Measurements from ENCODE around the gene ESRRA. TPM values are rescaled to one million over a fixed set of nuclear protein-coding genes. Genes with fewer than 3 reads are reported as not detected.

Gene ESRRA
- total and polyA plus RNA-seq, 2 of the 4 experiments (the other 2 are of a cell fraction), result 10.2 to 15.0 TPM

DNA sequence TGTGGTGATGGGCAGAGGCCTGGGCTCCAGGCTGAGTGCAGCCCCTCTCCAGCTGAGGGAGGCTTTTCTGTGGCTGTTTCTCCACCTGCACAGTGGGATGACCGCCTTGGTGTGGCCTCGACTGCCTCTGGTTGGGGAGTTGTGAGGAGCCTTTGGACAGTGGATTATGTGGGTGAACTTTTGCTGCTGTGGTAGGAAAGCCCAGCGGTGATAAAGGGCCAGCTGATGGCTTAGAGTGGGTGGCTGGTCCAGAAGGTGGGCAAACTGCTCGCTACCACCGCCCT lies 1.4 kb upstream of the ESRRA start:
- TF ChIP-seq MAFK (IDR thresholded peaks at IDR 0.05; ENCODE audit: low read depth, low read length), result no peak
- TF ChIP-seq MXI1 (IDR thresholded peaks at IDR 0.05; ENCODE audit: borderline replicate concordance, low read depth, low read length), result no peak
- no peak for TF ChIP-seq POLR2A (IDR thresholded peaks at IDR 0.05; ENCODE audit: low read depth, low read length)
- TF ChIP-seq SMC3 (IDR thresholded peaks at IDR 0.05; ENCODE audit: low read depth, low read length), result no peak
- no peak for TF ChIP-seq RCOR1 (IDR thresholded peaks at IDR 0.05; ENCODE audit: insufficient replicate concordance, low read length)
- no peak for TF ChIP-seq CHD1 (IDR thresholded peaks at IDR 0.05; ENCODE audit: low read depth, low read length)
- no peak for TF ChIP-seq RAD21 (IDR thresholded peaks at IDR 0.05; ENCODE audit: low read length)
- TF ChIP-seq RFX5 (IDR thresholded peaks at IDR 0.05; ENCODE audit: low read depth, low read length), result no peak
- no peak for TF ChIP-seq CTCF (conservative IDR thresholded peaks at IDR 0.05; ENCODE audit: low read depth, low read length)
- TF ChIP-seq ELK1 (IDR thresholded peaks at IDR 0.05; ENCODE audit: borderline replicate concordance, low read depth, low read length), result no peak
- TF ChIP-seq BHLHE40 (IDR thresholded peaks at IDR 0.05; ENCODE audit: low read depth, low read length), result no peak
- TF ChIP-seq FOS (IDR thresholded peaks at IDR 0.05; ENCODE audit: low read depth, low read length), result no peak
- TF ChIP-seq CEBPB (IDR thresholded peaks at IDR 0.05; ENCODE audit: low read depth, low read length), result no peak
- no peak for TF ChIP-seq MAZ (IDR thresholded peaks at IDR 0.05; ENCODE audit: borderline replicate concordance, low read depth, low read length)
- TF ChIP-seq USF2 (IDR thresholded peaks at IDR 0.05; ENCODE audit: low read depth, low read length), result no peak
- TF ChIP-seq NFE2L2 (IDR thresholded peaks at IDR 0.05; ENCODE audit: low read depth, low read length), result no peak
- Histone ChIP-seq H3K9me1 (ENCODE audit: insufficient read depth, low read length) (no peaks in the 10 kb centered on the region), H2AK9ac (replicated peaks; ENCODE audit: low read depth, low read length, poor library complexity) (peak overlapping the region; percentile 71), H4K91ac (ENCODE audit: insufficient read depth, low read depth, low read length) (no peak overlapping the region), H2AFZ (replicated peaks; ENCODE audit: low read length, poor library complexity) (peak overlapping the region; percentile 94), H4K5ac (ENCODE audit: low read depth, low read length) (no peak overlapping the region), H2BK20ac (ENCODE audit: low read depth, low read length) (no peak overlapping the region), H4K8ac (ENCODE audit: low read depth in 2 of 2, low read length in 2 of 2) (peak overlapping the region in 1 of 2 experiments; percentile 26; a peak in 1 of 4 replicates), H3K4me3 (ENCODE audit: insufficient read depth, low read depth, low read length) (no peak overlapping the region), H2BK15ac (ENCODE audit: low read depth, low read length) (no peak overlapping the region), H3K9me3 (ENCODE audit: control insufficient read depth, insufficient read depth, low read length) (no peaks in the 10 kb centered on the region), H3K79me1 (ENCODE audit: low read depth in 1 of 2, low read length in 2 of 2) (peaks cover 14 to 20% of the 10 kb centered on the region in 2 experiments; a peak in 3 of 4 replicates), H3K9ac (ENCODE audit: low read depth, low read length) (no peak overlapping the region), H2BK5ac (ENCODE audit: low read depth, low read length, poor library complexity, severe bottlenecking) (no peak overlapping the region), H3K14ac (replicated peaks; ENCODE audit: low read depth, low read length) (no peak overlapping the region), H3K23ac (ENCODE audit: low read depth, low read length) (no peak overlapping the region; the same call in 1 of the 2 replicates), H3K56ac (ENCODE audit: extremely low read depth, insufficient read depth, low read length) (no peak overlapping the region), H3K27ac (ENCODE audit: insufficient read depth, low read length) (no peak overlapping the region), H3K27me3 (ENCODE audit: control insufficient read depth, insufficient read depth, low read length) (peaks cover 19% of the 10 kb centered on the region), H3K4ac (ENCODE audit: low read depth, low read length) (peak overlapping the region; percentile 49; the same call in 1 of the 2 replicates), H2BK120ac (ENCODE audit: low read depth, low read length) (no peak overlapping the region), H3K36me3 (ENCODE audit: control insufficient read depth, insufficient read depth, low read length) (no peaks in the 10 kb centered on the region), H4K20me1 (ENCODE audit: insufficient read depth, low read length) (peaks cover 11% of the 10 kb centered on the region), H3K4me1 (ENCODE audit: control insufficient read depth, insufficient read depth, low read length) (peaks cover 12% of the 10 kb centered on the region), H3K18ac (ENCODE audit: low read depth, low read length) (no peak overlapping the region), H3K4me2 (ENCODE audit: low read depth, low read length) (peak overlapping the region; percentile 54; the same call in 1 of the 2 replicates), H2AK5ac (ENCODE audit: low read depth, low read length) (peak overlapping the region; percentile 67; the same call in 1 of the 2 replicates)
- in situ Hi-C loops (cut with MboI; ENCODE audit: low sequenced_read_pairs) (loop anchor here (5.0 kb wide), 1 partner anchor 102 kb away; no protein-coding TSS in a partner anchor), intact Hi-C loops (cut with micrococcal nuclease) (loop anchor here (1.0 to 10.0 kb wide), 3 partner anchors 27 to 299 kb away; partner anchors contain the start of gene DNAJC4), dilution Hi-C loops (cut with HindIII; ENCODE audit: low sequenced_read_pairs, unreplicated experiment) (no loop called here)
- no TSS peak for BruUV-seq (replicated peaks)
- DNase-seq (no peak), ATAC-seq (ENCODE audit: low read depth) (no peak)
- POLR2A ChIA-PET (ENCODE audit: unreplicated experiment), result no interaction called here
- WGBS, 2 experiments (ENCODE audit: extremely low coverage in 2 of 2, insufficient read length in 1 of 2), result 20% methylated on average over 1 of the region's 5 CpGs; no CpG with 5 or more reads in 1 of the 2 experiments
- CTCF ChIA-PET, result interaction anchor here (0.9 to 1.8 kb wide), 4 partner anchors 27 to 100 kb away, joined by 4 to 13 read pairs (median 6); no protein-coding TSS in a partner anchor

Measured in IMR-90 (cell line).